Activated T-helper 1 cell treated with anti-CD3 and anti-CD28 coated beads, Interleukin-2, amount 50 U/mL, for 16 hours (primary cell): ENCODE measurements around the gene PSPC1.

Experiments
- DNase-seq, 2 donors: peaks; one replicate each; pipeline ENCODE4 v3.0.0-alpha.2; 2020; ENCODE audit warnings: low read depth in 1 of 2, low spot score in 1 of 2

PSPC1 gene

GRCh38 chr13:19673473-19674430, 109.0 kb downstream of the PSPC1 start:
- no peak for DNase-seq

- no peak for DNase-seq
Observed at GRCh38 chr13:19672990-19673389, 109.8 kb downstream of the PSPC1 start.

GRCh38 chr13:19670147-19670546, 112.6 kb downstream of the PSPC1 start:
- no peak for DNase-seq

GRCh38 chr13:19668778-19669177, 114.0 kb downstream of the PSPC1 start:
- no peak for DNase-seq

- no peak for DNase-seq
Observed at GRCh38 chr13:19665427-19665859, 117.3 kb downstream of the PSPC1 start.

GRCh38 chr13:19664481-19665230, 118.1 kb downstream of the PSPC1 start:
- no peak for DNase-seq

GRCh38 chr13:19663416-19663979, 119.2 kb downstream of the PSPC1 start:
- DNase-seq, result no peak

GRCh38 chr13:19661561-19661960, 121.2 kb downstream of the PSPC1 start:
- DNase-seq, result no peak

GRCh38 chr13:19661126-19661525, 121.6 kb downstream of the PSPC1 start:
- no peak for DNase-seq

- DNase-seq, result no peak
Observed at GRCh38 chr13:19658831-19659230, 123.9 kb downstream of the PSPC1 start.

- DNase-seq, result no peak
Observed at GRCh38 chr13:19657872-19658591, 124.7 kb downstream of the PSPC1 start.
